Body of pancreas (tissue), 4 donors: Measurements from ENCODE around the gene MYO15B.

Experiments used
- POLR2A ChIP-seq, 3 donors: fragments of 450-650 bp; IDR thresholded peaks; one replicate each; pipeline ENCODE4 v1.6.1; 2016; ENCODE audit warnings: antibody characterized with exemption in 3 of 3, mild to moderate bottlenecking in 2 of 3
- TF ChIP-seq, protein P1 (sequence below), 7 experiments: fragments of 450-650 bp in 4 of 7; fragments of 200-600 bp in 3 of 7; sonication (generic) in 3 of 7; IDR thresholded peaks; one replicate each; pipeline ENCODE4 v1.5.1; 2016 to 2019; ENCODE audit warnings: antibody characterized with exemption in 7 of 7

DNA sequence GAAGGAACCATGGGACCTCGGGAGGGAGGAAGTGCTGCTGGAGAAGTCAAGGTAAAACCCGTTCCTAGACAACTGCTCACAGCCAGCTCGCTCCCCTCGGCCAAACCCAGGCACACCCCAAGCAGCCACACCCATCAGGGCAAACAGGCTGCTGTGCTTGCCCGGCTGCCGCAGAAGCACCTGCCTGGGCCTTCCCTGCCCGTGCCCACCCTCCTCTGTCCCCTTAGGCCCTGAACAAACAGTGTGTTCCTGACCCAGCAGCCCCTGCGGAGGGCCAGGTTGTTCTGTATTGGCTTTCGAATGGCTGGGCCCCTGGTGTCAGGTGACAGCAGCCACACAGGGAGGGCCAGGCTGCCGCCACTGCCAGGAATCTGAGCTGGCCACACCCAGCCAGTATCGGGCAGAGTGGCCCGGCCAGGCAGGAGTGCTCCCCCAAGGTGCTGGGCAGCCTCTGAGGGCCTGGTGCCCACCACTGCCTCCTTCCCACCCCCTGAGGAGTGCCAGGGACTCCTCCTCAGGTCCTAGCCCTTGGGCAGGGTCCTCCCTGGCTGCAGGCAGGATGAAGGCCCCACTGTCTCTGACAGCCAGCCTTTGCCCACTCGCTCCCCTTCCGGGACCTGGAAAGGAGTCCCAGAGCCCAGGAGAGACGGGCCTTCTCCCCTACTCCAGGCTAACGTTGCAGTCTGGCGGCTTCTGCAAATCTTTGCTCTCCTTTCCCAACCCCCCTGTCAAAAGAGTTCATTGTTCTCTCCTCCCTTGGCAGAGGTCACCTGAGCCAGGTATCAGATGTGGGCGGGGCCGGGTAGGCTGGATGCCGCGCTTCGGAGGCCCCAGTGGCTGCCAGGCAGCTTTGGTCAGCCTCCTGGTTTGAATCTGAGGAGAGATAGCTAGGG lies 38.1 kb upstream of the MYO15B start:
- peak; percentile 86 to 93 (median 90) for TF ChIP-seq POLR2A (IDR thresholded peaks at IDR 0.05)
- TF ChIP-seq, protein P1, sequence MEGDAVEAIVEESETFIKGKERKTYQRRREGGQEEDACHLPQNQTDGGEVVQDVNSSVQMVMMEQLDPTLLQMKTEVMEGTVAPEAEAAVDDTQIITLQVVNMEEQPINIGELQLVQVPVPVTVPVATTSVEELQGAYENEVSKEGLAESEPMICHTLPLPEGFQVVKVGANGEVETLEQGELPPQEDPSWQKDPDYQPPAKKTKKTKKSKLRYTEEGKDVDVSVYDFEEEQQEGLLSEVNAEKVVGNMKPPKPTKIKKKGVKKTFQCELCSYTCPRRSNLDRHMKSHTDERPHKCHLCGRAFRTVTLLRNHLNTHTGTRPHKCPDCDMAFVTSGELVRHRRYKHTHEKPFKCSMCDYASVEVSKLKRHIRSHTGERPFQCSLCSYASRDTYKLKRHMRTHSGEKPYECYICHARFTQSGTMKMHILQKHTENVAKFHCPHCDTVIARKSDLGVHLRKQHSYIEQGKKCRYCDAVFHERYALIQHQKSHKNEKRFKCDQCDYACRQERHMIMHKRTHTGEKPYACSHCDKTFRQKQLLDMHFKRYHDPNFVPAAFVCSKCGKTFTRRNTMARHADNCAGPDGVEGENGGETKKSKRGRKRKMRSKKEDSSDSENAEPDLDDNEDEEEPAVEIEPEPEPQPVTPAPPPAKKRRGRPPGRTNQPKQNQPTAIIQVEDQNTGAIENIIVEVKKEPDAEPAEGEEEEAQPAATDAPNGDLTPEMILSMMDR (IDR thresholded peaks at IDR 0.05): peak in 2 of 7 experiments; percentile 4 to 12
